Measurements from ENCODE around the gene FSTL1. TPM values are rescaled to one million over a fixed set of nuclear protein-coding genes. Genes with fewer than 3 reads are reported as not detected.

Gene FSTL1
- total RNA-seq, 1 experiment from 2014 or later = 20.7 TPM

GRCh38 chr3:120352017-120352416, 98.8 kb downstream of the FSTL1 start:
- CTCF ChIA-PET = no interaction called here

More at GRCh38 chr3:120352017-120352416, 98.8 kb downstream of the FSTL1 start:
- intact Hi-C loops (cut with micrococcal nuclease) = no loop called here
- H3K4me1 ChIP-seq (ENCODE audit: control insufficient read depth in 1 of 2, insufficient read depth in 2 of 2, low read length in 2 of 2) = peaks cover 10 to 26% of the 10 kb centered on the region in 2 experiments
- no peaks in the 10 kb centered on the region for H3K9me2 ChIP-seq (ENCODE audit: insufficient read depth)
- BruUV-seq (replicated peaks) = no TSS peak
- no peak for ATAC-seq
- no peaks in the 10 kb centered on the region for H3K9me3 ChIP-seq (ENCODE audit: control insufficient read depth in 1 of 2, insufficient read depth in 1 of 2, low read depth in 1 of 2, low read length in 2 of 2)
- H3K79me2 ChIP-seq (ENCODE audit: insufficient read depth, low read length) = peaks cover 18% of the 10 kb centered on the region
- no peak overlapping the region for H3K4me2 ChIP-seq (ENCODE audit: low read length)
- POLR2A ChIA-PET = no interaction called here
- H3K27me3 ChIP-seq (ENCODE audit: insufficient read depth, low read length) = no peaks in the 10 kb centered on the region
- no peak overlapping the region for H3K9ac ChIP-seq (ENCODE audit: low read length)
- no peak for DNase-seq (ENCODE audit: low read depth, low spot score)
- no peak for TF ChIP-seq ATF3 (IDR thresholded peaks at IDR 0.05)
- TF ChIP-seq POLR2AphosphoS5 (IDR thresholded peaks at IDR 0.05; ENCODE audit: low read depth, low read length) = no peak
- no peak for TF ChIP-seq MAX (IDR thresholded peaks at IDR 0.05)
- TF ChIP-seq EZH2 (IDR thresholded peaks at IDR 0.05) = no peak
- no peak for TF ChIP-seq SIN3A (IDR thresholded peaks at IDR 0.05; ENCODE audit: low read depth)
- TF ChIP-seq FOSL1 (IDR thresholded peaks at IDR 0.05; ENCODE audit: low read depth) = no peak
- no peak for TF ChIP-seq SRF (IDR thresholded peaks at IDR 0.05; ENCODE audit: low read depth)
- TF ChIP-seq EGR1 (IDR thresholded peaks at IDR 0.05; ENCODE audit: low read depth) = no peak
- TF ChIP-seq JUND (IDR thresholded peaks at IDR 0.05) = no peak
- TF ChIP-seq ZBTB33 (IDR thresholded peaks at IDR 0.05; ENCODE audit: extremely low read depth, insufficient replicate concordance, low read length) = no peak
- no peak for TF ChIP-seq POLR2A (IDR thresholded peaks at IDR 0.05; ENCODE audit: borderline replicate concordance, extremely low read depth, insufficient read depth, insufficient read length)
- TF ChIP-seq TCF7L2 (IDR thresholded peaks at IDR 0.05; ENCODE audit: borderline replicate concordance, extremely low read depth, insufficient read depth, insufficient read length) = no peak
- TF ChIP-seq YY1 (IDR thresholded peaks at IDR 0.05; ENCODE audit: extremely low read depth, insufficient replicate concordance, low read depth, low read length) = no peak
- TF ChIP-seq REST (IDR thresholded peaks at IDR 0.05; ENCODE audit: low read depth) = no peak
- TF ChIP-seq RAD21 (IDR thresholded peaks at IDR 0.05; ENCODE audit: low read depth) = no peak
- no peak for TF ChIP-seq EZH2phosphoT487 (IDR thresholded peaks at IDR 0.05; ENCODE audit: borderline replicate concordance)
- no peak for TF ChIP-seq CEBPB (IDR thresholded peaks at IDR 0.05; ENCODE audit: low read depth)
- TF ChIP-seq SP1 (IDR thresholded peaks at IDR 0.05; ENCODE audit: low read depth) = no peak
- H3K27ac ChIP-seq (ENCODE audit: low read depth, low read length) = no peak overlapping the region
- RAD21 ChIA-PET (ENCODE audit: low non-redundant PET in 1 of 2, low total read pairs in 2 of 2, uncharacterized antibody in 2 of 2, unreplicated experiment in 2 of 2) = no interaction called here
- peaks cover 5% of the 10 kb centered on the region; the same call in 1 of the 2 replicates for H4K20me1 ChIP-seq (ENCODE audit: insufficient read depth)
- H3K36me3 ChIP-seq (ENCODE audit: control insufficient read depth in 1 of 2, insufficient read depth in 2 of 2, low read length in 2 of 2) = no peaks in the 10 kb centered on the region
- no peak overlapping the region for H3K4me3 ChIP-seq (replicated peaks in 1 of 2; ENCODE audit: low read depth in 1 of 2, low read length in 2 of 2)
- no peak overlapping the region for H2AFZ ChIP-seq (ENCODE audit: low read depth, low read length, poor library complexity, severe bottlenecking)

Data from HCT116 (cell line).